ENCODE measurements around the gene SMOC2.

SMOC2 gene

DNA sequence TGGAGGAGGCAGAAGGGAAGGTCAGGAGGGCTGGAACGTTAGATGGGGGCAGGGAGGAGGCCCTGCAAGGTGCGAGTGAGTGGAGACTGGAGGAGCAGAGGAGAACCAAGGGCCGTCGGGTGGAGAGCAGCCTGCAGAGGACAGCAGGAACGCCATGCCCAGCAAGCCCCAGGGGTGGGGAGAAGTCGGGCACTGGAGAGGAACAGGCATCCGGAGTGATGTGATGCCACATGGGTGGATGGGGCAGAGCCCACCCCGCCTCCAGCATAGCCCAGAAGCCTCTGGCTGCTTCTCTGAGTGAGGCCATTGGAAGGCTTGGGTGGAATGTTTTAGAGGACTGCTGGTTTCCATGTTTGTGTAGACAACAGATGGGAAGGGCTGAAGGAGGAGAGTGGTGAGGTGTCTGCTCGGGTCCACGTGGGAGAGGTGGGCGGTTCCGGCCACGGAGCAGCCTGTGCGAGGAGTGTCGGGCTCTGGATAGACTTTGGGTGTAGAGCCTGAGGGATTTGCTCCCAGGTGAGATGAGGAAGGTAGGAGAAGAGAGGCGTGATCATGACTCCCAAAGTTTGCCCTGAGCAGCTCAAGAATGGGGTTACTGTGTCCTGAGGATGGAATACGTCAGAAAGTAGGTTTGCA, 221.4 kb downstream of the SMOC2 start:
- TF ChIP-seq, protein P1, sequence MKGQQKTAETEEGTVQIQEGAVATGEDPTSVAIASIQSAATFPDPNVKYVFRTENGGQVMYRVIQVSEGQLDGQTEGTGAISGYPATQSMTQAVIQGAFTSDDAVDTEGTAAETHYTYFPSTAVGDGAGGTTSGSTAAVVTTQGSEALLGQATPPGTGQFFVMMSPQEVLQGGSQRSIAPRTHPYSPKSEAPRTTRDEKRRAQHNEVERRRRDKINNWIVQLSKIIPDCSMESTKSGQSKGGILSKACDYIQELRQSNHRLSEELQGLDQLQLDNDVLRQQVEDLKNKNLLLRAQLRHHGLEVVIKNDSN (IDR thresholded peaks at IDR 0.05): no peak
- TF ChIP-seq TCF12 (IDR thresholded peaks at IDR 0.05; ENCODE audit: low read depth) (no peak), CREB1 (IDR thresholded peaks at IDR 0.05; ENCODE audit: low read depth) (no peak), RAD21 (IDR thresholded peaks at IDR 0.05; ENCODE audit: low read depth) (no peak), FOXM1 (IDR thresholded peaks at IDR 0.05; ENCODE audit: borderline replicate concordance, low read depth) (no peak), TEAD4 (IDR thresholded peaks at IDR 0.05) (no peak), YY1 (IDR thresholded peaks at IDR 0.05; ENCODE audit: low read depth) (no peak), ZBTB7A (IDR thresholded peaks at IDR 0.05; ENCODE audit: low read depth) (no peak), TAF1 (IDR thresholded peaks at IDR 0.05; ENCODE audit: low read depth) (no peak), EGR1 (IDR thresholded peaks at IDR 0.05) (no peak), NFIC (IDR thresholded peaks at IDR 0.05) (no peak), CEBPB (IDR thresholded peaks at IDR 0.05) (no peak), EP300 (IDR thresholded peaks at IDR 0.05; ENCODE audit: borderline replicate concordance) (no peak)
- TF ChIP-seq, protein P2, sequence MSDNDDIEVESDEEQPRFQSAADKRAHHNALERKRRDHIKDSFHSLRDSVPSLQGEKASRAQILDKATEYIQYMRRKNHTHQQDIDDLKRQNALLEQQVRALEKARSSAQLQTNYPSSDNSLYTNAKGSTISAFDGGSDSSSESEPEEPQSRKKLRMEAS (IDR thresholded peaks at IDR 0.05): no peak
- TF ChIP-seq, protein P3, sequence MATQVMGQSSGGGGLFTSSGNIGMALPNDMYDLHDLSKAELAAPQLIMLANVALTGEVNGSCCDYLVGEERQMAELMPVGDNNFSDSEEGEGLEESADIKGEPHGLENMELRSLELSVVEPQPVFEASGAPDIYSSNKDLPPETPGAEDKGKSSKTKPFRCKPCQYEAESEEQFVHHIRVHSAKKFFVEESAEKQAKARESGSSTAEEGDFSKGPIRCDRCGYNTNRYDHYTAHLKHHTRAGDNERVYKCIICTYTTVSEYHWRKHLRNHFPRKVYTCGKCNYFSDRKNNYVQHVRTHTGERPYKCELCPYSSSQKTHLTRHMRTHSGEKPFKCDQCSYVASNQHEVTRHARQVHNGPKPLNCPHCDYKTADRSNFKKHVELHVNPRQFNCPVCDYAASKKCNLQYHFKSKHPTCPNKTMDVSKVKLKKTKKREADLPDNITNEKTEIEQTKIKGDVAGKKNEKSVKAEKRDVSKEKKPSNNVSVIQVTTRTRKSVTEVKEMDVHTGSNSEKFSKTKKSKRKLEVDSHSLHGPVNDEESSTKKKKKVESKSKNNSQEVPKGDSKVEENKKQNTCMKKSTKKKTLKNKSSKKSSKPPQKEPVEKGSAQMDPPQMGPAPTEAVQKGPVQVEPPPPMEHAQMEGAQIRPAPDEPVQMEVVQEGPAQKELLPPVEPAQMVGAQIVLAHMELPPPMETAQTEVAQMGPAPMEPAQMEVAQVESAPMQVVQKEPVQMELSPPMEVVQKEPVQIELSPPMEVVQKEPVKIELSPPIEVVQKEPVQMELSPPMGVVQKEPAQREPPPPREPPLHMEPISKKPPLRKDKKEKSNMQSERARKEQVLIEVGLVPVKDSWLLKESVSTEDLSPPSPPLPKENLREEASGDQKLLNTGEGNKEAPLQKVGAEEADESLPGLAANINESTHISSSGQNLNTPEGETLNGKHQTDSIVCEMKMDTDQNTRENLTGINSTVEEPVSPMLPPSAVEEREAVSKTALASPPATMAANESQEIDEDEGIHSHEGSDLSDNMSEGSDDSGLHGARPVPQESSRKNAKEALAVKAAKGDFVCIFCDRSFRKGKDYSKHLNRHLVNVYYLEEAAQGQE (IDR thresholded peaks at IDR 0.05; ENCODE audit: low read depth): no peak

DNA sequence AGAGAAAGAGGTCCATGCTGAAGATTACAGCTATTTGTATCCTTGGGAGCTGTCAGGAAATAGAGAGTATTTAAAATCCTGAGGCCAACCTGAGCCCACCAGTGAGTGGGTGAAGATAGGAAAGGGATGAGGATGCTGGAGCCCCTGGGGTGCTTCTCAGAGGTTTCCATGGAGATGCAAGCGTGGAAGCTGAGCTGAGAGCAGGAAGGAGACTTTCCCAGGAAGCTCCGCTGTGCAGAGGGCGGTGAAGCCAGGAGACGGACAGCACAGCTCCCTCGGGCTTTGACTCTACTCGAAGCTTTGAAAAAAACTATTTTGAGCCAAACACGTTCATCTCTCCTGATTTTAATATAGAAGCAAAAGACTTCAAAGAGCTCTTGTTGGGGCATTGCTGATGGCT, 222.1 kb downstream of the SMOC2 start:
- TF ChIP-seq EP300 (IDR thresholded peaks at IDR 0.05; ENCODE audit: borderline replicate concordance) (no peak), TCF12 (IDR thresholded peaks at IDR 0.05; ENCODE audit: low read depth) (no peak), ZBTB7A (IDR thresholded peaks at IDR 0.05; ENCODE audit: low read depth) (no peak), EGR1 (IDR thresholded peaks at IDR 0.05) (no peak), TEAD4 (IDR thresholded peaks at IDR 0.05) (no peak)
- TF ChIP-seq, protein P3 (IDR thresholded peaks at IDR 0.05; ENCODE audit: low read depth): no peak

DNA sequence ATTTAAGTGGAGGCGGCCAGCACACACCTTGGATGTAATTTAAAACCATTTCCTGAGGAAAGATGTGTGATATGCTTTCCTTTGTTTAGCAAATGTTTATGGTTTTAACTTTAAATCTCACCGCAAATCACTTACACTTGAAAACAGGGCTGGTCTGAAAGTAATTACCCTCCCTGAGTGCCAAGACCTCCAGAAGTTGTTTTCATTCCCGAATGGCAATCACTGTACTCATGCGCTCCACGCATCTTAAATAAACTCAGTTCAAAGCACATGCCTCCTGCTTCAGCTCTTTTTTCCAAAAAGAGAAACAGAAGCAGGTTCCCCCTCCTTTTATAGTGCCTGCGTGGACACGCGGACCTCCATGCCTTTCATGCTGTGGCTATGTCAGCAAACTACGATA, 224.0 kb downstream of the SMOC2 start:
- TF ChIP-seq, protein P2 (IDR thresholded peaks at IDR 0.05): no peak
- no peak for TF ChIP-seq TEAD4 (IDR thresholded peaks at IDR 0.05)
- TF ChIP-seq FOXM1 (IDR thresholded peaks at IDR 0.05; ENCODE audit: borderline replicate concordance, low read depth): no peak
- TF ChIP-seq, protein P3 (IDR thresholded peaks at IDR 0.05; ENCODE audit: low read depth): no peak
- no peak for TF ChIP-seq EGR1 (IDR thresholded peaks at IDR 0.05)
- TF ChIP-seq NFIC (IDR thresholded peaks at IDR 0.05): no peak
- no peak for TF ChIP-seq YY1 (IDR thresholded peaks at IDR 0.05; ENCODE audit: low read depth)

DNA sequence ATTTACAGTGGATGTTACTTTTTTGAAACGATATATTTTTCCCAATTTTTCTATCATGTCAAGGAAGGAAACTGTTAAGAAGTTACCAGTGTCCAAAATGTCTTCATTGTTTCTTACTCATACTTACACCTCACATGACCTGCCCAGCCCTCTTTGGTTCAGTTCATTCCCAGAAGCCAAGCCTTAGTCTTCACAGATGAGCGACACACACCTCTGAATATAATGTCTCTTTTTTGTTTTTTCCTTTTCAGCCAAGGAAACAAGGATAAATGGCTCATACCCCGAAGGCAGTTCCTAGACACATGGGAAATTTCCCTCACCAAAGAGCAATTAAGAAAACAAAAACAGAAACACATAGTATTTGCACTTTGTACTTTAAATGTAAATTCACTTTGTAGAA, 225.2 kb downstream of the SMOC2 start:
- TF ChIP-seq EP300 (IDR thresholded peaks at IDR 0.05; ENCODE audit: borderline replicate concordance): no peak
- TF ChIP-seq NFIC (IDR thresholded peaks at IDR 0.05): no peak
- TF ChIP-seq, protein P3 (IDR thresholded peaks at IDR 0.05; ENCODE audit: low read depth): no peak
- TF ChIP-seq, protein P2 (IDR thresholded peaks at IDR 0.05): no peak
- no peak for TF ChIP-seq ZBTB7A (IDR thresholded peaks at IDR 0.05; ENCODE audit: low read depth)
- TF ChIP-seq FOXM1 (IDR thresholded peaks at IDR 0.05; ENCODE audit: borderline replicate concordance, low read depth): no peak
- TF ChIP-seq TEAD4 (IDR thresholded peaks at IDR 0.05): no peak
- TF ChIP-seq, protein P1 (IDR thresholded peaks at IDR 0.05): no peak; the same call in 1 of the 2 replicates
- TF ChIP-seq RAD21 (IDR thresholded peaks at IDR 0.05; ENCODE audit: low read depth): no peak
- no peak for TF ChIP-seq YY1 (IDR thresholded peaks at IDR 0.05; ENCODE audit: low read depth)
- no peak for TF ChIP-seq EGR1 (IDR thresholded peaks at IDR 0.05)
- TF ChIP-seq TCF12 (IDR thresholded peaks at IDR 0.05; ENCODE audit: low read depth): no peak
- TF ChIP-seq TAF1 (IDR thresholded peaks at IDR 0.05; ENCODE audit: low read depth): no peak
- no peak for TF ChIP-seq CEBPB (IDR thresholded peaks at IDR 0.05)
- no peak for TF ChIP-seq CREB1 (IDR thresholded peaks at IDR 0.05; ENCODE audit: low read depth)
